Cerebellar cortex (tissue), 1 donor: ENCODE measurements around the gene TCF25.
A peak's percentile ranks its signal among the peaks of the same experiment; 100 is the strongest.
"Not testable (repeated sequence)": the region's sequence is repeated elsewhere in the genome, so short reads cannot be mapped to it uniquely, and the experiment has no call there.

Experiments
- DNase-seq: peaks from one replicate; pipeline ENCODE4 v3.0.0-alpha.2; 2015; ENCODE audit warnings: low spot score

Gene TCF25

GRCh38 chr16:89905511-89906139 lies 32.2 kb downstream of the TCF25 start:
- no peak for DNase-seq

GRCh38 chr16:89906140-89907025 lies 33.0 kb downstream of the TCF25 start:
- no peak for DNase-seq

GRCh38 chr16:89907055-89907814 lies 33.8 kb downstream of the TCF25 start:
- no peak for DNase-seq

GRCh38 chr16:89908236-89908635 lies 34.8 kb downstream of the TCF25 start:
- DNase-seq, result no peak

- peak; percentile 83 for DNase-seq
Measured at GRCh38 chr16:89909777-89910716, 36.7 kb downstream of the TCF25 start.

- no peak for DNase-seq
Measured at GRCh38 chr16:89910717-89911354, 37.4 kb downstream of the TCF25 start.

GRCh38 chr16:89911375-89911774 lies 38.0 kb downstream of the TCF25 start:
- no peak for DNase-seq

GRCh38 chr16:89912143-89912542 lies 38.8 kb downstream of the TCF25 start:
- DNase-seq, result no peak

- DNase-seq, result no peak
Measured at GRCh38 chr16:89912627-89913026, 39.2 kb downstream of the TCF25 start.

GRCh38 chr16:89913408-89914387 lies 40.3 kb downstream of the TCF25 start:
- DNase-seq, result no peak

GRCh38 chr16:89914642-89915285 lies 41.4 kb downstream of the TCF25 start:
- not testable (repeated sequence) for DNase-seq

GRCh38 chr16:89915303-89916232 lies 42.2 kb downstream of the TCF25 start:
- peak; percentile 79 for DNase-seq

GRCh38 chr16:89917773-89918452 lies 44.5 kb downstream of the TCF25 start:
- peak; percentile 53 for DNase-seq

- DNase-seq, result peak; percentile 59
Measured at GRCh38 chr16:89918453-89919347, 45.3 kb downstream of the TCF25 start, which contains the start of gene MC1R. Gene MC1R (plus strand): TSS chr16:89918862. CDS start chr16:89919259, 397 bp downstream.

GRCh38 chr16:89919535-89920406 lies 46.4 kb downstream of the TCF25 start:
- no peak for DNase-seq
